ENCODE results near the gene HTR1B. TPM values are rescaled to one million over a fixed set of nuclear protein-coding genes. Genes with fewer than 3 reads are reported as not detected.
A peak's percentile ranks its signal among the peaks of the same experiment; 100 is the strongest.

Gene HTR1B, protein sequence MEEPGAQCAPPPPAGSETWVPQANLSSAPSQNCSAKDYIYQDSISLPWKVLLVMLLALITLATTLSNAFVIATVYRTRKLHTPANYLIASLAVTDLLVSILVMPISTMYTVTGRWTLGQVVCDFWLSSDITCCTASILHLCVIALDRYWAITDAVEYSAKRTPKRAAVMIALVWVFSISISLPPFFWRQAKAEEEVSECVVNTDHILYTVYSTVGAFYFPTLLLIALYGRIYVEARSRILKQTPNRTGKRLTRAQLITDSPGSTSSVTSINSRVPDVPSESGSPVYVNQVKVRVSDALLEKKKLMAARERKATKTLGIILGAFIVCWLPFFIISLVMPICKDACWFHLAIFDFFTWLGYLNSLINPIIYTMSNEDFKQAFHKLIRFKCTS
- not detected for total RNA-seq
- long read RNA-seq = 0 reads

DNA sequence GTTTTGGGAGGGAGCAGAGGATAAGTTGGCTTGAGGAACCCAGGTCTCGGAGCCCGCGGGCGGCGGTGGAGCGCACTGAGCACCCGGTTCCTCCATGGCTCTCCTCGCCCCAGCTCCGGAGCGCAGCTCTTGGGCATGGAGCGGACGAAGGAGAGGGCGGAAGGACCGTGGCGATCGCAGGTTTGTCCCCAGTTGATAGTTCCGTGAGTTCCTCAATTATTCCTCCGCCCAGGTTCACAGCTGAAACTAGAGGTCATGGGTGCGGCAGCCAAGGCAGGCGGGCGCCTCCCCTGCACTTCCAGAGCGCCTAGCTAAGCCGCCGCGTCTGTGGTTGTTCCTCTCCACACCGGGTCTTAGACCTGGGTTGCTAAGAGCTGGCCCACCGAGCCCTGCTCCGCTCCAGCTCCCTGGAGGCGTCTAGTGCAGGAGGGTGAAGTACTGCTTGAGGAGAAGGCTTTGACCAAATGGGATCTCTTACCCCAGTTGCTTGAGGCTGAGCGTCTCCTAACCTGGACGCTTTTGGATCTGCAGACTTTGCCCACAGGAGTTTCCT lies at the start of gene HTR1B:
Gene HTR1B, minus strand, starts transcription at position 184 of the 553 bp plus-strand sequence. Its CDS starts 88 bp downstream, at position 96.
- no peak for DNase-seq (ENCODE audit: missing footprints)
- no peak for ATAC-seq
- intact Hi-C loops (cut with DNase I) = no loop called here

DNA sequence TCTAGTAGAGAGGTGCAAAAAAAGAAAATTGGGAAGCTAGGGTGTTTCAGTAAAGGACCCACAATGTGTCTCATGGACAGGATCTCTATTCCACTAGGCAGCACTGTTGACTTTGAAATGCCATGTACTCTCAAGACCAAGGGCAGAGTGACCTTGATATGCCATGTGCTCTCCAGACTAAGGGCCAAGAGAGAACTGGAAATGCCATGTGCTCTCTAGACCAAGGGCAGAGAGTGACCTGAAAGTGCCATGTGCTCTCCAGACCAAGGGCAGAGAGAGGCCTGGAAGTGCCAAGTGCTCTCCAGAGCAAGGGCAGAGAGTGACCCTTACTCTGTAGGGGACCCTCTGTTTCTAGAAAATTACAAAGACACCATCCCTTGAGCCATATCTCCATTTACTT lies 49.3 kb upstream of the HTR1B start:
- ATAC-seq (no peak), DNase-seq (ENCODE audit: missing footprints) (no peak)
- intact Hi-C loops (cut with DNase I) = no loop called here

DNA sequence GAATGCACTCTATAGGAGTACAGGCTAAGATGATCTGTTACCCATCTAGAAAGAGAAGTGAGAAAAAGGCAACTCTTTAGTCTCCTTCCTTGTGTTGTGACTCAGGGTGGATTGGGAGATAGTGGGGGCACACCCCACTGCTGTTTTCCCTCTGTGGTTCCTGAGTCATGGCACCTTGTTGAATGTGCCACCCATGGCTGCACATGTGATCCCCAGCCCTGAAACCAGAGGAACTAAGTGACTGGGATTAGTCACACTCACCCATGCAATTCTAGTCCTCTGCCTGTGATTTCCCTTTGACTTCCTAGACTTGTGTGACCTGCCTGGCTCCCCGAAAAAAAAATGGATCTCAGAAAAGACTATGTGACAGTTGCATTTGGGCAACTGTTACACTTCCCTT lies 48.6 kb upstream of the HTR1B start:
- intact Hi-C loops (cut with DNase I) = no loop called here
- ATAC-seq (no peak), DNase-seq (ENCODE audit: missing footprints) (no peak)

DNA sequence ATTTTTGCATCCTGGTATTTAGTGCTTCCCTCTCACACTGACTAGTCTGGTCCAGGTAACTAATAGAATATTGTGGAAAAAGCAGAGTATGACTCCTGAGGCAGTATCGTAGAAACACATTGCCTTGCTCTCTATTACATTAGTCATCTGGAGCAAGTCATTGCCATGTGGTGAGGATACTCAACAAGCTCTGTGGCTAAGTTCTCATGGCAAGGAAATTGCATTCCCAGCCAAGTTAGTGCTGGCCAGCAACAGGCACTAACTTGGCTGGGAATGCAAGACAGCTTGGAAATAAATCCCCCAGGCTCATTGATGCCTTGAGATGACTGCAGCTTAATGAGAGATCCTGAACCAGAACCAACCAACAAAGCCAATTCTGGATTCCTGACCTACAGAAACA lies 39.7 kb upstream of the HTR1B start:
- DNase-seq (ENCODE audit: missing footprints) (no peak), ATAC-seq (no peak)
- intact Hi-C loops (cut with DNase I) = no loop called here

DNA sequence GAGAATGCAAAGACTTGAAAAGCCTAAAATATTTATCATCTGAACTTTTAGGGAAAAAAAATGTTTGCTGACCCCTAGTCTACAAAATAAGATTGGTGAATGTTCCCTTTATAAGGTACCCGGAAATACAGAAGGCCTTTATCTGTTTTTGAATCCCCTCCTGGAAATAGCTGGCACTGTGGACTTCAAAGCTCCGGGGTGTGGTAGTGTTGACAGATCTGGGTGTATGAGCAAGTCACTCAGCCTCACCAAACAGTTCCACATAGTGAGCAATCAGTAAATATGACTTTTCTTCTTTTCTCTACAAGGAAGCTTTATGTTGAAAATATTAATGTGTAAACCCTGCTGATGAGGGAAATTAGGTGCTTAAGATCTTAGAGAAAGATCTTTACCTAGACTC lies 29.2 kb upstream of the HTR1B start:
- no peak for DNase-seq (ENCODE audit: missing footprints)
- no peak for ATAC-seq
- intact Hi-C loops (cut with DNase I) = no loop called here

DNA sequence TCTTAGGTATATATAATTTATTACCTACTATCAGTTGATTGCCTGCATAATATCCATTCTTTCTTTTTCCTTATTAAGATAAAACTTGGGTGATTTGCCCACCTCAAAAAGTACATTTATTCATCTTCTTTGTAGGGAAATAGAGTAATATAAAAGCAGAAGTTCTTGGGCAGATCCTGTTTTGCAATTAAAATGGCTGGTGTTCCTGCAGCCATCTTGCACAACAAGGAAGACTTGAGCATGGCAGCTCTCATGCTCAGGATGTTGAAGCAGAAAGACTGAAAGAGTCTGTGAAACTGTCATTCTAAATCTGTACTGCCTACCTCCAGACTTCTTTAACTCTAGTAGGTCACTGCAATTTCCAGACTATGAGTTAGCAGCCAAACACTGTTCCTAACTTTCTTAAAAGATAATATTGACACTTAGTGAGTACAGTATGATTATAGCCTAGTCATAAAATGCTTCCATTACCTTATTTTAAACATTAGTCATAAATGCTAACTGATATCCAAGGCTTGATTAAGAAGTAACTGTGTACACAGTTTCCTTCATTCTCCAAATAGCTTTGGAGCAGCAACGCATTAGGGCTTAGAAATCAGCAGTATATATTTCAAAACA lies 24.6 kb upstream of the HTR1B start:
- DNase-seq (ENCODE audit: missing footprints) = no peak
- no peak for ATAC-seq
- intact Hi-C loops (cut with DNase I) = no loop called here

DNA sequence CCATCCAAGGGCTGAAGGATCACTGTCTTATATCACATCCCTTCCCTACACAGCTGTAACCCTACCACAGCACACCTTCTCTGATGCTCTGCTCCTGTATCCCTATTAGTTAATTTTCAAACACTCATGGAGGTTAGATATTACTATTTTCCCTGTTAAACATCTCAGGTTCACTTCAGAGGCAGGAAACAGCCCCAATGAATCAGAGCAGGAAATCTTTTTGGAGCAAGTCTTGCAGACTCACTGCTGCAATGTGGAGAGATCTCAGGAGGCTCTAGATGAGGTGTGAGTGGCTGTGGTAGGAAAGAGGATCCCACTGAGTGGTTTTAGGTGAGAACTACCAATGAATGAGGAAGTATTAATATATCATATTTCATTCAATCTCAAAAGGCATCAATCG lies 19.7 kb upstream of the HTR1B start:
- no peak for DNase-seq (ENCODE audit: missing footprints)
- intact Hi-C loops (cut with DNase I) = no loop called here
- no peak for ATAC-seq

DNA sequence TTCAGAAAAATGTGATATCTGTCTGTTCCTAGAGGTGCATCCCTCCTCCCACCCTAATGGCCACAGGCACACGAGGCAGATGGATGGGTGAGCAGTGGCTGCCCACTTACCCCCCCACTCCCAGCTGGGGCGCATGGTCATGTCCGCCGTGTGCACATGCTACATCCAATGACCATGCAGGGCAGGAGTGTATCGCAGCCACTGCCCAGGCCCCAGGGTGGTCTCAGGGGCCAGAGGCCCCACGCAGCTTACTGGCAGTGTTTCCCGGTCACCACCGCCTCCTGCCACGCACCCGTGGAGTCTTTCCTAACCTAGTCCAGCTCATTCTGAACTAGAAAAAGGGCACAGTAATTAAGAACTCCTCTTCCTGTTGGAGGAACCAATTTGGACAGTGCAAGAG lies 11.7 kb upstream of the HTR1B start:
- ATAC-seq (no peak), DNase-seq (ENCODE audit: missing footprints) (no peak)
- intact Hi-C loops (cut with DNase I) = no loop called here

DNA sequence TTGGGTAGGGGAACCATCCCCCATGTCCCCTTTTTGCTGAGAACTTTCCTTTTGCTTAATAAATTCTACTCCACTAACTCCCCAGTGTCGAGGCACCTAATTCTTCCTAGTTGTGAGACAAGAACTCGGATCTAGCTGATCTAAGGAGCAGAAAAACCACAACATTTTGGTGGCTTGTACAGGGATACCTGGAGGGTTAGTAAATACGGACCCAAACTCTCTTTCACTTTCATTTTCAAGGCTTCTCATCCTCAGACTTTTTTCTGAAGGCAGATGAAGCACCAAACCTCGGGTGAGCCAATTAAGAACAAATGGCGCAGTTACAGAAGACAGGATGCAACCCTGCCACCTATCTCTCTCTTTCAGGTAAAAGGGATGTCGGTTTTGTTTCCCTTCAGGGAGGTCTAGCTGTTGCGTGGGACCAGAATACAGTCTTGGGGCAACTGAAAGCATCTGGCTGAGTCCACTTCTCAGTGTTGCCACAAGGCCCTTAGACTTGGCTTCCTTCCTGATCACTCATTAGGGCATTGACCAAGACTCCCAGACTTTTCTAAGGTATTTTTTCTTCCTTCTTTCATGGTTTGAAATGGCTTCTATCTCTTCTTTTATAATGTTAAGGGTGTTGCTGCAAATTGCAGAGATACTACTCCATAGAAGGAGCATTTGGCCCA lies 11.1 kb upstream of the HTR1B start:
- ATAC-seq (no peak), DNase-seq (ENCODE audit: missing footprints) (no peak)
- intact Hi-C loops (cut with DNase I) = no loop called here

DNA sequence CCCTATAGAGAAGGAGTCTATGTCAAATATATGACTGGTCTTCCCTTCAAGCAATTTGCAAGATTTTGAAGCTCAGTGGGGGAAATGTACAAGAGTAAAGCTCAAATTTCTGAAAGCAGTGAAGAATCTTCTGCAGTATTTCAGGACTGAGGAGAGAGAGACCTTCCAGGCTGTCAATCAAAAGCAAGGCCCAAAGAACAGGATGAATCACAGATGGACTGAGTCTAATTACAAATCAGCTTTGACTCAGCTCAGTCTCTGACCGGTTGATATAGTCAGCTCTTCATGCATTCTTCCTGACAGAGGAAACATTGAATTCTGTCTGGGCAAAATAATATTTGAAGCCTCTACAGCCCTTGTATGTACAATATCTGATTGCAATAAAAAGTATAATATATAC lies 7.7 kb upstream of the HTR1B start:
- no peak for DNase-seq (ENCODE audit: missing footprints)
- intact Hi-C loops (cut with DNase I) = no loop called here
- no peak for ATAC-seq

DNA sequence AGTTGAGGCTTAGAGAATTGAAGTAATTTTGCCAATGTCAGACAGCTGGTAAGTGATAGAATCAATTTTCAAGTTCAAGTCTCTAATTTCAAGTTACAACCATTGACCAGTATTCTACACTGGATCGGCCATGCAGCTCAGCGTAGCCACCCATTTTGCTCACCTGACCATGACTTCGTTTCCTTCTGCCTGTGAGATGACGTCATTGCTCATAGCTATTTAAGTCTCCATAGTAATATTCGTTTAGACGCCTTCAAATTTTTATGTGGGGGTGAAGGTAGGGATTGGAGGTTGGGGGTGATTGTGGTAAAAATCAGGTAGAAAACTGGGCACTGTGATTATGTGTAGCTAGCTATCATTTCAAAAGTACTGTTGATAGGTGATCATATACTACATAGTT lies 5.6 kb upstream of the HTR1B start:
- DNase-seq (ENCODE audit: missing footprints) = no peak
- intact Hi-C loops (cut with DNase I) = no loop called here
- no peak for ATAC-seq

DNA sequence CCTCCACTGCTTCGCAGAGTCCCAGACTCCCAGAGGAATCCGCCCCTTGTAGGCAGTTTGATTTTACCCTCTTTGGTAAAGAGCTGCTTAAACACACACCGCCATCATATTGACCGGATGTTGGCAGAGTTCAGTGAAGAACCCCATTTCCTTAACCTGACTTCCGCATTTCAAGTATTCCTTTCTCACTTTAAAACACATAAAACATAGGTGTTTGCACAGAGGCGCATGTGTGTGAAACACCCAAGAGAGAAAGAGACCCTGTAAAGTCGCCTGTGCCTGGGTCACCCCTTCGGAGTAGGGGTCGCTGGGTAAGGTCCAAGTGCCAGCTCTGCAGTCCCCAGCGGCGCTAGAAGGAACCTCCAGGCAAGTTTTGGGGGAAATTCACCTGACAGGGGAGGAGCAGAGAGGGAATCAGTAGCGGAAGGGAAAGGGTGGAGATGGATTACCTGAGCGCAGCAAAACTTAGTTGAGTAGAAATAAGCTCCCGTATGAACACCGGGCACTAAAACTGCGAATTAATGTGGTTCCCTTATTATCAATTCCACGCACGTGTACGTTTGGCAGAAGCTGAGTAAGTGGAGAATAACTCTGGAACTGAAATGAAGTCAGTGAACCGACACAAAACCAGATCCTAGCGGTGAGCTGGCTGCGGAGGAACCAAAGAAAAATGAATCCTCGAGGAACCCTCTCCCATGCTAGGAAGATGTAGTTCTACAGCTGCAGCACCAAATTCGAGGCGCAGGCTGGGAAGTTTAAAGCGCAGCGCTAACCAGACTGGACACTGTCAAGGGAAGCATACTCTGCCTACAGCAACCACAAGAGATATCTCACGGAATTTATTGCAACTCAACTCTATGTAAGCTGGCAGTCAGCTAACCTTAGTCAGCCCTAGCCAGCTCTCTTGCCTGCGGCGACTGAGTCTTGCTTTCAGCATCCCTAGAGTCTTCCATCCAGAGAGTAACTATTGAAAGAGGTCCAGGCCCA lies 3.5 kb upstream of the HTR1B start:
- DNase-seq (ENCODE audit: missing footprints) = no peak
- ATAC-seq = peak; percentile 42
- intact Hi-C loops (cut with DNase I) = no loop called here

DNA sequence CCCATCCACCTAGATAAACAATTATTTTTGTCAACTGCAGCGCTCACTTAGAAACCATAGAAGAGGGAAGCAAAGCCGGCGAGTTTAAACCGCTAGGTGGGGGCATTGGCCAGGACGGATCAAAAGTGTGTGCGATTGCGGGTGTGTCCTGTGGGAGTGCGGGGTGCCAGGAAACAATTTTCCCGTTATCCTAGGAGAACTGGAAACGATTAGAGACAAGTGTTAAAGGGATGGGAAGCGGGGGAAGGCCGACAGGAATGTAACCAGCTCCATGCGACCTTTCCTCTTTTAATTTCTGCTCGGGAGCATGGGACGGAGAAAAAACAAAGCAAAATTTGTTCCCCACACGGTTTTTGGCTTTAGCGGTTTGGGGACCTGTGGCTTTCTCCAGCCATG lies 2.8 kb upstream of the HTR1B start:
- DNase-seq (ENCODE audit: missing footprints) (no peak), ATAC-seq (peak; percentile 82)
- intact Hi-C loops (cut with DNase I) = no loop called here

DNA sequence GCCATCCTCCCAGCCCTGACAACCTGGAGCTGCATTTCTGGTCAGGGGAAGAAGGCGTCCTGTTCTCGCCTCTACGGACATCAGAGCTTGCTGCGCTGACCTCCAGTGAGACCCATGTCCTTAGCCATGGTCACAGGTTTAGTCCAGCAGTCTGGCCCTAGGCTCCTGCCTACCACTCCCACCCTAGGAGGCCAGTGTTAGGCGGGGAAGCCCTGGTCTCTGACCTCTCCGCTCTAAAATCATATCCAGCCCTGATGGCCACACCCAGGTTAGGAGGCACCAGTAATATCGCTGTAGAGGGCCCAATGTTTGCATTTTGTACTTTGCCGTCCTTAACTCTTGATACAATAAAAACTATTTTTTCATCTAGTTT lies 1.2 kb upstream of the HTR1B start:
- ATAC-seq (no peak), DNase-seq (ENCODE audit: missing footprints) (no peak)
- intact Hi-C loops (cut with DNase I) = no loop called here

DNA sequence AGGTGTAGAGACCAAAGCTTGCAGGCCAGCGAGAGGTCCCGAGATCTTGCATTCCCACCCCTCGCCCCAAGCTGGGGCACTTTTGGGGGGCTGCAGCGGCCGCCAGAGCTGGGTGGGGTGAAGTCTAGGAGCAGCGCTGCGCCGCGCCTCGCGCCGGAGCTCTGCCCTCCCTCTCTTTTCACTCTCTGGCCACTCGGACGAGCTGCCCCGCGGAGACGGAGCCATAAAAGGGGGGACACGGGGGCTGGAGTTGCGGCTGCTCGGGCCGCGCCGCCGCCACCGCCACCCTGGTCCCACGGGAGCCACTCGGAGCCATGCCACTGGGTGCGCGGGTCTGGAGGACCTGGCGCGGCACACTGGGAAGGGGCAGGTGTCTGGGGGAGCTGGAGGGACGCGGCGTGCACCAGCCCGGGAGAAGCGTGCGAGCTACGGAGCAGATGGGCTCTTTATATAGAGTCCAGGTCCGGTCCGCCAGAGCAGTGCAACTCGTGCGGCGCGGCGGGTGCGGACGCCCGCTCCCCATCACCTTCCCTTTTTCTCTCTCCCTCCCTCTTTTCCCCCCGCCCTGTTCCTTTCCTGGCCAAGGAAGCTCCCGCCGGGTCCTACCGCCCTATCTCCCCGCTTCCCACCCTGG lies 687 bp upstream of the HTR1B start:
- DNase-seq (ENCODE audit: missing footprints) (no peak), ATAC-seq (no peak)
- intact Hi-C loops (cut with DNase I) = no loop called here

DNA sequence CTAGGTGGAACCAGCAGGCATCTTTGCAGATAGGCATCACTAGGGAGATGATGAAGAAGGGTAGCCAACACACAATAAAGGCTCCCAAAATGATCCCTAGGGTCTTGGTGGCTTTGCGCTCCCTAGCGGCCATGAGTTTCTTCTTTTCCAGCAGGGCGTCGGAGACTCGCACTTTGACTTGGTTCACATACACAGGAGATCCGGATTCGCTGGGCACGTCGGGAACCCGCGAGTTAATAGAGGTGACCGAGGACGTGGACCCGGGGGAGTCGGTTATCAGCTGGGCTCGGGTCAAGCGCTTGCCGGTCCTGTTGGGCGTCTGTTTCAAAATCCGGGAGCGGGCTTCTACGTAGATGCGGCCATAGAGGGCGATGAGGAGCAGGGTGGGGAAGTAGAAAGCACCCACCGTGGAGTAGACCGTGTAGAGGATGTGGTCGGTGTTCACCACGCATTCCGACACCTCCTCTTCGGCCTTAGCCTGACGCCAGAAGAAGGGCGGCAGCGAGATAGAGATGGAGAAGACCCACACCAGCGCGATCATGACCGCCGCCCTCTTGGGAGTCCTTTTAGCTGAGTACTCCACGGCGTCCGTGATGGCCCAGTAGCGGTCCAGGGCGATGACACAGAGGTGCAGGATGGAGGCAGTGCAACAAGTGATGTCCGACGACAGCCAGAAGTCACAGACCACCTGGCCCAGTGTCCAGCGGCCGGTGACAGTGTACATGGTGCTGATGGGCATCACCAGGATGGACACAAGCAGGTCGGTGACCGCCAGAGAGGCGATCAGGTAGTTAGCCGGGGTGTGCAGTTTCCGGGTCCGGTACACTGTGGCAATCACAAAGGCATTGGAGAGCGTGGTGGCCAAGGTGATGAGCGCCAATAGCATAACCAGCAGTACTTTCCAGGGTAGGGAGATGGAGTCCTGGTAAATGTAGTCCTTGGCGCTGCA lies 658 bp downstream of the HTR1B start:
- intact Hi-C loops (cut with DNase I) = no loop called here
- peak; percentile 60 for DNase-seq (ENCODE audit: missing footprints)
- ATAC-seq = no peak

DNA sequence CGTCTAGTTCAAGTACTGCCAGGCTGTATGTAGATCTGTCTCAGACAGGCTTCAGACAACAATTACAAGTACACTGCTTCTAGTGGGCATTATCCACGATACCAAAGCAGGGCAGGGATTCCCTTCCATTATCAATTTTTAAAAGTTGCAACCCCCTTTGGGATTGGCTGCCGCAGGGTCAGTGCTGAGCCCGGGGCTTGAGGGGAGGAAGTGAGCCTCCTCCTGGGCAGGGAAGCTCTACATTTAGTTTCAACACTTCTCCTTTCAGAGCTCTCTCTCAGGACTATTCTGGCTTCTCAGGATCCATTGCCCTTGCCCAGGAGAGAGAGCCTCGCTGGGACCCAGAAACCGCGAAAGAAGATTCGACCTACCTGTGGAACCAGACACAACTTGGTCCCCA lies 1.5 kb downstream of the HTR1B start:
- DNase-seq (ENCODE audit: missing footprints) (no peak), ATAC-seq (no peak)
- intact Hi-C loops (cut with DNase I) = no loop called here
